22Rv1 (cell line): ENCODE measurements around the gene ZMPSTE24.

Source experiments
- CTCF ChIP-seq: fragments of 450-650 bp; IDR thresholded peaks from 2 replicates; pipeline ENCODE4 v1.5.1; 2017; ENCODE audit warnings: mild to moderate bottlenecking
- ZFX ChIP-seq: fragments of 450-650 bp; IDR thresholded peaks from 2 replicates; pipeline ENCODE4 v1.6.1; 2017; ENCODE audit warnings: antibody characterized with exemption, borderline replicate concordance

- TF ChIP-seq CTCF (no peak), ZFX (no peak)
Observed at GRCh38 chr1:40299366-40300248, 41.6 kb downstream of the ZMPSTE24 start.
